ENCODE measurements around the gene CPEB2.
"Not testable (repeated sequence)": the region's sequence is repeated elsewhere in the genome, so short reads cannot be mapped to it uniquely, and the experiment has no call there.

The CPEB2 gene

GRCh38 chr4:15043922-15044321, 41.6 kb downstream of the CPEB2 start:
- no peak for DNase-seq (ENCODE audit: low read depth)

- no peak for DNase-seq (ENCODE audit: low read depth)
Observed at GRCh38 chr4:15054541-15054940, 52.3 kb downstream of the CPEB2 start.

GRCh38 chr4:15060213-15060612, 57.9 kb downstream of the CPEB2 start:
- no peak for DNase-seq (ENCODE audit: low read depth)

GRCh38 chr4:15063341-15063740, 61.1 kb downstream of the CPEB2 start:
- DNase-seq (ENCODE audit: low read depth), result no peak

- no peak for DNase-seq (ENCODE audit: low read depth)
Observed at GRCh38 chr4:15065516-15065915, 63.2 kb downstream of the CPEB2 start.

GRCh38 chr4:15066140-15066539, 63.9 kb downstream of the CPEB2 start:
- DNase-seq (ENCODE audit: low read depth), result no peak

- no peak for DNase-seq (ENCODE audit: low read depth)
Observed at GRCh38 chr4:15068298-15068697, 66.0 kb downstream of the CPEB2 start.

GRCh38 chr4:15075875-15076274, 73.6 kb downstream of the CPEB2 start:
- no peak for DNase-seq (ENCODE audit: low read depth)

GRCh38 chr4:15077969-15078368, 75.7 kb downstream of the CPEB2 start:
- DNase-seq (ENCODE audit: low read depth), result no peak

- DNase-seq (ENCODE audit: low read depth), result no peak
Observed at GRCh38 chr4:15078682-15079642, 76.7 kb downstream of the CPEB2 start.

GRCh38 chr4:15084780-15085179, 82.5 kb downstream of the CPEB2 start:
- DNase-seq (ENCODE audit: low read depth), result no peak

- not testable (repeated sequence) for DNase-seq (ENCODE audit: low read depth)
Observed at GRCh38 chr4:15085762-15086161, 83.5 kb downstream of the CPEB2 start.

- not testable (repeated sequence) for DNase-seq (ENCODE audit: low read depth)
Observed at GRCh38 chr4:15086259-15086658, 84.0 kb downstream of the CPEB2 start.

GRCh38 chr4:15088394-15089035, 86.2 kb downstream of the CPEB2 start:
- no peak for DNase-seq (ENCODE audit: low read depth)

GRCh38 chr4:15089979-15090378, 87.7 kb downstream of the CPEB2 start:
- DNase-seq (ENCODE audit: low read depth), result no peak

GRCh38 chr4:15100380-15100779, 98.1 kb downstream of the CPEB2 start:
- DNase-seq (ENCODE audit: low read depth), result no peak

GRCh38 chr4:15100994-15101695, 98.9 kb downstream of the CPEB2 start:
- DNase-seq (ENCODE audit: low read depth), result no peak

- DNase-seq (ENCODE audit: low read depth), result no peak
Observed at GRCh38 chr4:15104825-15105224, 102.5 kb downstream of the CPEB2 start.

- DNase-seq (ENCODE audit: low read depth), result no peak
Observed at GRCh38 chr4:15106399-15106798, 104.1 kb downstream of the CPEB2 start.

- no peak for DNase-seq (ENCODE audit: low read depth)
Observed at GRCh38 chr4:15109600-15109999, 107.3 kb downstream of the CPEB2 start.

GRCh38 chr4:15110120-15110571, 107.9 kb downstream of the CPEB2 start:
- no peak for DNase-seq (ENCODE audit: low read depth)

GRCh38 chr4:15116509-15117079, 114.3 kb downstream of the CPEB2 start:
- DNase-seq (ENCODE audit: low read depth), result no peak

Data from stimulated activated CD8-positive, alpha-beta memory T cell treated with anti-CD3 and anti-CD28 coated beads, Interleukin-15, amount 100 ng/mL, for 24 hours (primary cell).